RCC 7860 (cell line): ENCODE results near the gene TMEM120B.

Source experiments
- DNase-seq: peaks from one replicate; pipeline ENCODE4 v3.0.0-alpha.2; 2015; ENCODE audit warnings: low spot score
- FAIRE-seq: peaks from 2 replicates; lab custom pipeline; 2012; peaks lifted over from hg19 to GRCh38; lab: Jason Lieb, UNC

TMEM120B gene

DNA sequence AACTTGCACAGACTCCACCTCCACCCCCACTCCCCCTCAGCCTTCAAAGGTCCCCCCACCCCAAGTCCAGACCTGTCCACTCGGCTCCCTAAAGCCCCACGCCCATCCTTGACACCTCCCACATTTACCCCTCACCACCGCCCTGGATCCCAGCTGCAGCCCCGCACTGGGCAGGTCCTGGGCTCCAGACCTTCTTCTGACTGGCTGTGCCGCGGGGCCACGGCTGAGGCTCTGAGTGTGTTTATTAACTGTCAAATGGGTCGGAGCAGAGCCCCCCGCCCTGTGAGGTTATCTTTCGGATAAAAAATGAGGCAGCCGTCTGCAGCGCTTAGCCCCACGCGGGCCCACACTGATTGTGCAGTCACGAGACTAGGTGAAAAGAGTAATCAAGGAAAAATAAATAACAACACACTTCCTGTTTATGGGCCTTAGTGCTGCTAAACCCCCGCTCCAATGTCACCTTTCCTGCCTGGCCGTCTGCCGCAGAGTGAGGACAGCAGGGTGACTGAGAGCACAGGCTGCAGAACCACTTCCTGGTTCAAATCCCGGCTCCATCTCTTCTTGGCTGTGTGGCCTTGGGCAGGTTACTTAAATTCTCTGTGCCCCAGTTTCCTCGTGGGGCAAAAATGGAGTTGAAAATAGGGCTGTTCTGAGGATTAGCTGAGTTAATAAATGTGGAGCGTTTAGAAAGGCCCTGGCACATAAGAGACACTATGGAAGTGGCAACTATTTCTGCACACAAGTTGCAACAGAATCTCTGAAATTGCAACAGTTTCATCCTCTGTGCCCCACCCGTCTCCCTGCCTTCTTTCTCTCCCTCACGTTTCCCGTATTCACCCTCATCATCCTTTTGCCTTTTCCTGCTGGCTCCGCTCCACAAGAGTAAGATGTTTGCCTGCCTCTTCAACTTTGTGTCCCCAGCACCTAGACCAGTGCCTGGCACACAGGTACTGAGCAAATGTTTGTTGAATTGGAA is 100.7 kb downstream of the TMEM120B start:
- no peak for DNase-seq
- no peak for FAIRE-seq

DNA sequence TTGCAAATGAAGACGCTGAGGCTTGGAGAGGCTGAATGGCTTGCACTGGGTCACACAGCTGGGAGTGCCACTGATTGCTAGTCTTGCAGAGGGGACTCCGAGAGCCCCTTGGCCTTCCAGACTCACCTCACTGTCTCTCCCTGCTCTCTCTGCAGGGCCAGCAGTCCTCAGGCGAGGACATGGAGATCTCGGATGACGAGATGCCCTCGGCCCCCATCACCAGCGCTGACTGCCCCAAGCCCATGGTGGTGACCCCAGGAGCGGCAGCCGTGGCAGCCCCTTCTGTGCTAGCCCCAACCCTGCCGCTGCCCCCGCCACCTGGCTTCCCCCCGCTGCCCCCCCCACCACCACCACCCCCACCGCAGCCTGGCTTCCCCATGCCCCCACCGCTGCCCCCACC is 101.4 kb downstream of the TMEM120B start:
- no peak for FAIRE-seq
- DNase-seq = no peak

DNA sequence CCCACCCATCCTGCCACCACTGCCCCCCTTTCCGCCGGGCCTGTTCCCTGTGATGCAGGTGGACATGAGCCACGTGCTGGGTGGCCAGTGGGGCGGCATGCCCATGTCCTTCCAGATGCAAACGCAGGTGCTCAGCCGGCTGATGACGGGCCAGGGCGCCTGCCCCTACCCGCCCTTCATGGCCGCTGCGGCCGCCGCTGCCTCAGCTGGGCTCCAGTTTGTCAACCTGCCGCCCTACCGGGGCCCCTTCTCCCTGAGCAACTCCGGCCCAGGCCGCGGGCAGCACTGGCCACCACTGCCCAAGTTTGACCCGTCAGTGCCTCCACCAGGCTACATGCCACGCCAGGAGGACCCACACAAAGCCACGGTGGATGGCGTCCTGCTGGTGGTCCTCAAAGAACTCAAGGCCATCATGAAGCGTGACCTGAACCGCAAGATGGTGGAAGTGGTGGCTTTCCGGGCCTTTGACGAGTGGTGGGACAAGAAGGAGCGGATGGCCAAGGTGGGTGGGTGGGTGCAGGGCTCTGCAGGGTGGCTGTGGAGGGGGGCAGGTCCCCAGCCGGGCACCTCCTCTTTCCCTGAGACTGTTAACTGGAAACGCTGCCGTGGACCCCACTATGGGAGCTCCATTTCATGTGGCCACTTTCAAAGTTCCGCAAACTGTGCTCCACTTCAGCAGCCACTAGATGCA is 102.0 kb downstream of the TMEM120B start:
- no peak for FAIRE-seq
- DNase-seq = no peak

GRCh38 chr12:121815263-121815662 is 102.7 kb downstream of the TMEM120B start:
- DNase-seq (no peak), FAIRE-seq (no peak)

GRCh38 chr12:121816925-121817647 is 104.5 kb downstream of the TMEM120B start:
- FAIRE-seq = no peak
- DNase-seq = no peak

DNA sequence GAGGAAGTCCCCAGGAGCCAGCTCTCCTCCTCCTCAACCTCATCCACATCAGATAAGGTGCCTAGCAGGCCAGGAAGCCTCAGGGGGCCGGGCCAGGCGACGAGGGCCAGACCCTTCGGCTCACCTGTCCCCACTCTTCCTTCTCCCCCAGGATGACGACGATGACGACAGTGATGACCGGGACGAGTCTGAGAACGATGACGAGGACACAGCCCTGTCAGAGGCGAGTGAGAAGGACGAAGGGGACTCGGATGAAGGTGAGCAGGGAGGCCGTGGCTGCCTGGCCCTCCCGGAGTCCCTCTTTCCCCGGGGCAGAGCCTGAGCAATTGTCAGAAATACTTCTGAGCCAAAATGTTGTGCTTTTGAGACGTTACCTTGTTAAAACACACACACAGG is 105.1 kb downstream of the TMEM120B start:
- DNase-seq (no peak), FAIRE-seq (no peak)

DNA sequence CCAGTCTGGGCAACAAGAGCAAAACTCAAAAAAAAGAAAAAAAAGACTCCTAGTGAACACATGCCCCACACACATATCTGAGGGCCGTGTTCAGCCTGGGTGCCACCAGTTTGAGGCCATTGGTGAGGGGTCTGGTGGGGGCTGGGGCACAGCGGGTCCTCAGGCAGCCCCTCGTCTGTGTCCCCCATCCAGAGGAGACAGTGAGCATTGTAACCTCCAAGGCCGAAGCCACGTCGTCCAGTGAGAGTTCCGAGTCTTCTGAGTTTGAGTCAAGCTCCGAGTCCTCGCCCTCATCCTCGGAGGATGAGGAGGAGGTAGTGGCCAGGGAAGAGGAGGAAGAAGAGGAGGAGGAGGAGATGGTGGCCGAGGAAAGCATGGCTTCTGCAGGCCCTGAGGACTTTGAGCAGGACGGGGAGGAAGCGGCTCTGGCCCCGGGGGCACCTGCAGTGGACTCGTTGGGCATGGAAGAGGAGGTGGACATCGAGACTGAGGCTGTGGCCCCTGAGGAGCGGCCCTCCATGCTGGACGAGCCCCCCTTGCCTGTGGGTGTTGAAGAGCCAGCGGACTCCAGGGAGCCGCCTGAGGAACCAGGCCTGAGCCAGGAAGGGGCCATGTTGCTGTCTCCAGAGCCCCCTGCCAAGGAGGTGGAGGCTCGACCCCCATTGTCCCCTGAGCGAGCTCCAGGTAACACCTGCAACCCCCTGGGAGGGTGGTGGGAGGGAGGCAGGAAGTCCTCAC is 106.8 kb downstream of the TMEM120B start:
- DNase-seq (no peak), FAIRE-seq (no peak)

DNA sequence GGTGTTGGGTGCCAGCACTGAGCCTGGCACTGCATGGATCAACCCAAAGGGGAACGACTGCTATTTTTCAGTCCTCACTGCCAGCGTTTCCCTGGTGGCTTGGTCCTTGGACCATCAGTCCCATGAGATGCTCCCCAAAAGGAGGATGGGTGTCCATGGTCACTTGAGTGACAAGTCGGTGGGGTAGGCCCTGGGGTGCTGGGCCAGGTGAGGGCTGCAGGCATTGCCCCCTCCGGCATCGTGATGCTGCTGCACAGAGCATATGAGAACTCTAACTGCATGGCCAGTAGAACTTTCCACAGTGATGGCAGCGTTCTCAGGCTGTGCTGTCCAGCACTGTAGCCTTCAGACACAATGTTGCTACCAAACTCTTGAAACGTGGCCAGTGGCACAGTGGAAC is 107.5 kb downstream of the TMEM120B start:
- no peak for FAIRE-seq
- DNase-seq = no peak

- DNase-seq = no peak
- no peak for FAIRE-seq
These were observed 110.0 kb downstream of the TMEM120B start for GRCh38 chr12:121822393-121823100.

DNA sequence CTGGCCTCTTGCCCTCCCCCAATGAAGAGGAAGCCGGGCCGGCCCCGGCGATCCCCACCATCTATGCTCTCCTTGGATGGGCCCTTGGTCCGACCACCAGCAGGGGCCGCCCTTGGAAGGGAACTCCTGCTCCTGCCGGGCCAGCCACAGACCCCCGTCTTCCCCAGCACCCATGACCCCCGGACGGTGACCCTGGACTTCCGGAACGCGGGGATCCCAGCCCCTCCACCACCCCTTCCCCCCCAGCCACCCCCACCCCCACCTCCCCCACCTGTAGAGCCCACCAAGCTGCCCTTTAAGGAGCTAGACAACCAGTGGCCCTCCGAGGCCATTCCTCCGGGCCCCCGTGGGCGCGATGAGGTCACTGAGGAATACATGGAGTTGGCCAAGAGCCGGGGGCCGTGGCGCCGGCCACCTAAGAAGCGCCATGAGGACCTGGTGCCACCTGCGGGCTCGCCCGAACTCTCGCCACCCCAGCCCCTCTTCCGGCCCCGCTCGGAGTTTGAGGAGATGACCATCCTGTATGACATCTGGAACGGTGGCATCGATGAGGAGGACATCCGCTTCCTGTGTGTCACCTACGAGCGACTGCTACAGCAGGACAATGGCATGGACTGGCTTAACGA is 110.7 kb downstream of the TMEM120B start:
- no peak for FAIRE-seq
- no peak for DNase-seq

- FAIRE-seq (no peak), DNase-seq (no peak)
These were observed 111.2 kb downstream of the TMEM120B start for GRCh38 chr12:121823727-121824115.

GRCh38 chr12:121825041-121825523 is 112.5 kb downstream of the TMEM120B start:
- DNase-seq = no peak
- FAIRE-seq = no peak

DNA sequence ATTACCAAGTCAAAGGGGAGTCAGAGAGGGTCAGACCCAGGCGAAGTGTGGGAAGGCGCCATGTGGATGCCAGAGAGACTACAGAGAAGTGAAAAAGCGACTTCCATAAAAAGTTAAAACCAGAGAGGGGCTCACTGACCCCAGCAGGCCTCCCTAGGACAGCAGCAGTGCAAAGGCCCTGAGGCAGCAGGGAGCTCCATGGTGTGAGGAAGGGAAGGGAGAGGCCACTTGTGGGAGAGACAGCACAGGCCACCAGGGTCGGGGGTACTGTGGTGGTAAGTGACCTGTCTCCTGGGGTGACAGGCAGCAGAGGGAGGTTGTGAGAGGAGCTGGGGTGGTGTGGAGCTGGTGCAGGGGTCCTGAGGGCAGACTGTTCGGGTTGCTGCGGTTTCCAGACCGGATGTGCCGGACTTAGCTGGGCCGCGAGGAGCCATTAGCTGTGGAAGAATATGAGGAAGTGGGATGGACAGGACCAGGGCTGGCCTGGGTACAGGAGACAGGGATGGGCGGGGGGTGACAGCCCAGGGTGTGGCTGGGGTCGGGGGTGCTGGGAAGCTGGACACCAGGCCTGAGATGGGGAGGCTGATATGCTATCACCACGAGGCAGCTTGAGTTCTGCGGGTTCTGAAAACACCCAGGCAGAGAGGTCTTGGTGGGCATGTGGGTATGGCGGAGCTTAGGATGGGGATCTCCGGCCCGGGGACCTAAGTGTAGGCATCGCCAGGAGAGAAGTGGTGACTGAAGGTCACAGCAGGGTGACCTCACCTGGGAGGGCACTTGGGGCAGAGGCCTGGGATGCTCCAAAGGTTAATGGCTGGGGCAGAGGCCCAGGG is 114.0 kb downstream of the TMEM120B start:
- DNase-seq (no peak), FAIRE-seq (no peak)

DNA sequence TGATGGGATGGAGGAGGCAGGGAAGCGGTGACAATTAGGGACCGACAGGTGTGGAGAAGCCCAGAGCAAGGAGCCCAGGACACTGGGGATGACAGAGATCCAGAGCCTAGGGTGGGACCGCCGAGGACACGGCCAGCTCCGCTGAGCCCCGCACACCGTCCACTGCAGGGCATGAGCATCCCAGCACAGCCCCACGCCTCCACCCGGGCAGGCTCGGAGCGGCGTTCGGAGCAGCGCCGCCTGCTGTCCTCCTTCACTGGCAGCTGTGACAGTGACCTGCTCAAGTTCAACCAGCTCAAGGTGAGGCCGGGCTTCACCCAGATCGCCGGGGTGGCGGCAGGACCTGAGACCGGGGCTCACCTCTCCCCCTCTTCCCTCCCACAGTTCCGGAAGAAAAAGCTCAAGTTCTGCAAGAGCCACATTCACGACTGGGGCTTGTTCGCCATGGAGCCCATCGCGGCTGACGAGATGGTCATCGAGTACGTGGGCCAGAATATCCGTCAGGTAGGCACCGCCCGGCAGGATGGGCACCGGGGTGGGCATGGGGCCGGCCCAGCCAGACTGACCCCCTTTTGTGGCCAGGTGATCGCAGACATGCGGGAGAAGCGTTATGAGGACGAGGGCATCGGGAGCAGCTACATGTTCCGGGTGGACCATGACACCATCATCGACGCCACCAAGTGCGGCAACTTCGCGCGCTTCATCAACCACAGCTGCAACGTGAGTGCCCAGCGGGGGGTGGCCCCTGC is 115.0 kb downstream of the TMEM120B start:
- DNase-seq (no peak), FAIRE-seq (no peak)

DNA sequence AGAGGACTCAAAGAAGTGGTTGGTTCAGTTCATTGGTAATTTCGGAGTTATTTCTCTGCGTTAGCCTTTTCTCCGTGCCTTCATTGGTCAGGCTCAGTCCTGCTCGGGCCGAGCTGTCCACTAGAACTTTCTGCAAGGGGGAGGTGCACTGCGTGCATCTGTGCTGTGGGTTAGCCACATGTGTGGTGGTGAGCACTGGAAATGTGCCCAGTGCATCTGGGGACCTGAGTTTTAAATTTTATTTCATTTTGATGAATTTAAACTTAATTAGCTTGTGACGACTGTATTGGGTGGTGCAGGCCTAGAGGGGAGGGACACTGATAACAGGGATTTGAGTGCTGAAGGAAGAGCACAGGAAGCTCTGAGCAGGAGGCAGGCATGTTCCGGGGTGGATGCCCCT is 115.8 kb downstream of the TMEM120B start:
- FAIRE-seq (no peak), DNase-seq (no peak)

GRCh38 chr12:121828826-121829225 is 116.3 kb downstream of the TMEM120B start:
- FAIRE-seq (no peak), DNase-seq (no peak)

DNA sequence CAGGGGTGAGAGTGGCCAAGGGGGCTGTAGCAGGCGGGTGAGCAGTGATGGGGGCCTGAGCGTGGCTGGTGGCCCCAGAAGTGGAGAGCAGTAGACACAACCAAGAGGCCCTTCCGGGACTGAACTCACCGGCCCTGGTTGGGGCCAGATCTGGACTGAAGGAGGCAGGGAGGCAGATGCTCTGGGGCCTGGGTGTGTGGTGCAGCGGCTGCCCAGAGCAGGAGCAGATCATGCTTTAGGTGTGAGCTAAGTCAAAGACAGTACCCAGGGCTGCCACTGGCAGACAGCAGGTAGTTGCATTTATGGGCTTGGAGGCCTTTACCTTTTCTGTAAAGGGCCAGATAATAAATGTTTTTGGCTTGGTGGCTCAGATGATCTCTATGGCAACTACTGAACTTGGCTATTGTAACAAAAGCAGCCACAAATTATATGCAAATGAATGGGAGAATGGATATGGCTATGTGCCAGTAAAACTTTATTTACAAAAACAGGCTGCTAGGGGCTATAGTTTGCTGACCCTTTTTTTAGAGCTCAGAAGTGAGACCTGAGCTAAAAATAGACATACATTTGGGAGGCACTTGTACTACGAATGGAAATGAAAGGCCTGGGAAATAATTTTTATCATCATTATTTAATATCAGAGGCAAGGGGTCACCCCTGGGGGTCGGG is 116.8 kb downstream of the TMEM120B start:
- FAIRE-seq = no peak
- no peak for DNase-seq
